HEK293 (cell line): ENCODE results near the gene FHIT.

Source experiments
- CTCF ChIA-PET: fragments of 350-600 bp; formaldehyde crosslinking; extraction: SDS; loops from one replicate; lab custom pipeline; 2021; ENCODE audit warnings: antibody characterized with exemption; lab: Yijun Ruan, JAX
- POLR2A ChIA-PET: fragments of 300-600 bp; formaldehyde crosslinking; extraction: SDS; loops from one replicate; lab custom pipeline; 2020; ENCODE audit warnings: antibody characterized with exemption, inconsistent platforms; lab: Yijun Ruan, JAX
- H3K27ac ChIP-seq: fragments of 200-500 bp; sonication (Bioruptor generic); 2 replicates; pipeline ENCODE4 v1.5.1; 2014; ENCODE audit warnings: low read depth, low read length, control low read depth, inconsistent platforms; ENCODE audit errors: extremely low read depth
- H3K36me3 ChIP-seq, 2 experiments: fragments of 200-500 bp in 1 of 2; sonication (Bioruptor generic) in 1 of 2; 1 replicate in 1 of 2; 2 replicates in 1 of 2; pipeline ENCODE4 v1.5.1; 2014 to 2017; ENCODE audit warnings: inconsistent platforms in 2 of 2, low read length in 2 of 2; ENCODE audit not compliant: control insufficient read depth in 2 of 2, insufficient read depth in 1 of 2
- H3K4me1 ChIP-seq: fragments of 200-500 bp; sonication (Bioruptor generic); 2 replicates; pipeline ENCODE4 v1.5.1; 2014; ENCODE audit warnings: mild to moderate bottlenecking, low read length, inconsistent platforms; ENCODE audit not compliant: control insufficient read depth, insufficient read depth
- H3K4me3 ChIP-seq: 2 replicates; pipeline ENCODE4 v1.5.1; 2011; ENCODE audit warnings: low read depth, mild to moderate bottlenecking, control low read depth, low read length, moderate library complexity
- H3K9me3 ChIP-seq: fragments of 200-500 bp; sonication (Bioruptor generic); 2 replicates; pipeline ENCODE4 v1.5.1; 2014; ENCODE audit warnings: low read depth, low read length, inconsistent platforms; ENCODE audit not compliant: control insufficient read depth, insufficient read depth
- GLI4 ChIP-seq: fragments of 450-650 bp; formaldehyde crosslinking; IDR thresholded peaks from 2 replicates; pipeline ENCODE4 v1.5.1; 2016; ENCODE audit warnings: missing biosample characterization, missing genetic modification characterization
- KLF9 ChIP-seq: fragments of 450-650 bp; formaldehyde crosslinking; IDR thresholded peaks from 2 replicates; pipeline ENCODE4 v1.5.1; 2016; ENCODE audit warnings: missing biosample characterization, missing genetic modification characterization, low read depth
- WT1 ChIP-seq: fragments of 450-650 bp; formaldehyde crosslinking; IDR thresholded peaks from 2 replicates; pipeline ENCODE4 v1.5.1; 2016; ENCODE audit warnings: missing biosample characterization, missing genetic modification characterization
- ZBTB8A ChIP-seq: fragments of 450-650 bp; formaldehyde crosslinking; IDR thresholded peaks from 2 replicates; pipeline ENCODE4 v1.5.1; 2016; ENCODE audit warnings: missing biosample characterization, missing genetic modification characterization
- ZNF184 ChIP-seq: fragments of 450-650 bp; IDR thresholded peaks from 2 replicates; pipeline ENCODE4 v1.5.1; 2018; ENCODE audit warnings: missing biosample characterization, mild to moderate bottlenecking, missing genetic modification characterization
- ZNF2 ChIP-seq: fragments of 450-650 bp; formaldehyde crosslinking; IDR thresholded peaks from 2 replicates; pipeline ENCODE4 v1.5.1; 2016; ENCODE audit warnings: missing biosample characterization, missing genetic modification characterization
- ZNF23 ChIP-seq: fragments of 450-650 bp; formaldehyde crosslinking; IDR thresholded peaks from 2 replicates; pipeline ENCODE4 v1.5.1; 2016; ENCODE audit warnings: missing biosample characterization, missing genetic modification characterization, borderline replicate concordance
- ZNF26 ChIP-seq: fragments of 450-650 bp; formaldehyde crosslinking; IDR thresholded peaks from 2 replicates; pipeline ENCODE4 v1.5.1; 2016; ENCODE audit warnings: missing biosample characterization, missing genetic modification characterization
- ZNF391 ChIP-seq: fragments of 450-650 bp; formaldehyde crosslinking; IDR thresholded peaks from 2 replicates; pipeline ENCODE4 v1.5.1; 2016; ENCODE audit warnings: low read depth, missing biosample characterization, missing genetic modification characterization, borderline replicate concordance
- ZNF560 ChIP-seq: fragments of 450-650 bp; formaldehyde crosslinking; IDR thresholded peaks from 2 replicates; pipeline ENCODE4 v1.5.1; 2017; ENCODE audit warnings: missing biosample characterization, missing genetic modification characterization, borderline replicate concordance
- ZNF677 ChIP-seq: fragments of 450-650 bp; IDR thresholded peaks from 2 replicates; pipeline ENCODE4 v1.5.0; 2018; ENCODE audit warnings: missing biosample characterization, mild to moderate bottlenecking, missing genetic modification characterization, moderate library complexity
- ZNF692 ChIP-seq: fragments of 450-650 bp; formaldehyde crosslinking; IDR thresholded peaks from 2 replicates; pipeline ENCODE4 v1.5.1; 2016; ENCODE audit warnings: missing biosample characterization, missing genetic modification characterization
- ZNF837 ChIP-seq: fragments of 450-650 bp; formaldehyde crosslinking; IDR thresholded peaks from 2 replicates; pipeline ENCODE4 v1.5.1; 2016; ENCODE audit warnings: missing biosample characterization, missing genetic modification characterization
- TF ChIP-seq, protein P1 (sequence below): fragments of 450-650 bp; formaldehyde crosslinking; conservative IDR thresholded peaks from 2 replicates; pipeline ENCODE4 v1.5.1; 2016; ENCODE audit warnings: low read depth, missing biosample characterization, missing genetic modification characterization
- TF ChIP-seq, protein P2 (sequence below): IDR thresholded peaks from 2 replicates; pipeline ENCODE4 v1.6.1; 2011; ENCODE audit warnings: mild to moderate bottlenecking, low read depth, low read length, borderline replicate concordance

The FHIT gene

GRCh38 chr3:59949311-59949710 is 1301.9 kb downstream of the FHIT start (continued):
- TF ChIP-seq, protein P1, sequence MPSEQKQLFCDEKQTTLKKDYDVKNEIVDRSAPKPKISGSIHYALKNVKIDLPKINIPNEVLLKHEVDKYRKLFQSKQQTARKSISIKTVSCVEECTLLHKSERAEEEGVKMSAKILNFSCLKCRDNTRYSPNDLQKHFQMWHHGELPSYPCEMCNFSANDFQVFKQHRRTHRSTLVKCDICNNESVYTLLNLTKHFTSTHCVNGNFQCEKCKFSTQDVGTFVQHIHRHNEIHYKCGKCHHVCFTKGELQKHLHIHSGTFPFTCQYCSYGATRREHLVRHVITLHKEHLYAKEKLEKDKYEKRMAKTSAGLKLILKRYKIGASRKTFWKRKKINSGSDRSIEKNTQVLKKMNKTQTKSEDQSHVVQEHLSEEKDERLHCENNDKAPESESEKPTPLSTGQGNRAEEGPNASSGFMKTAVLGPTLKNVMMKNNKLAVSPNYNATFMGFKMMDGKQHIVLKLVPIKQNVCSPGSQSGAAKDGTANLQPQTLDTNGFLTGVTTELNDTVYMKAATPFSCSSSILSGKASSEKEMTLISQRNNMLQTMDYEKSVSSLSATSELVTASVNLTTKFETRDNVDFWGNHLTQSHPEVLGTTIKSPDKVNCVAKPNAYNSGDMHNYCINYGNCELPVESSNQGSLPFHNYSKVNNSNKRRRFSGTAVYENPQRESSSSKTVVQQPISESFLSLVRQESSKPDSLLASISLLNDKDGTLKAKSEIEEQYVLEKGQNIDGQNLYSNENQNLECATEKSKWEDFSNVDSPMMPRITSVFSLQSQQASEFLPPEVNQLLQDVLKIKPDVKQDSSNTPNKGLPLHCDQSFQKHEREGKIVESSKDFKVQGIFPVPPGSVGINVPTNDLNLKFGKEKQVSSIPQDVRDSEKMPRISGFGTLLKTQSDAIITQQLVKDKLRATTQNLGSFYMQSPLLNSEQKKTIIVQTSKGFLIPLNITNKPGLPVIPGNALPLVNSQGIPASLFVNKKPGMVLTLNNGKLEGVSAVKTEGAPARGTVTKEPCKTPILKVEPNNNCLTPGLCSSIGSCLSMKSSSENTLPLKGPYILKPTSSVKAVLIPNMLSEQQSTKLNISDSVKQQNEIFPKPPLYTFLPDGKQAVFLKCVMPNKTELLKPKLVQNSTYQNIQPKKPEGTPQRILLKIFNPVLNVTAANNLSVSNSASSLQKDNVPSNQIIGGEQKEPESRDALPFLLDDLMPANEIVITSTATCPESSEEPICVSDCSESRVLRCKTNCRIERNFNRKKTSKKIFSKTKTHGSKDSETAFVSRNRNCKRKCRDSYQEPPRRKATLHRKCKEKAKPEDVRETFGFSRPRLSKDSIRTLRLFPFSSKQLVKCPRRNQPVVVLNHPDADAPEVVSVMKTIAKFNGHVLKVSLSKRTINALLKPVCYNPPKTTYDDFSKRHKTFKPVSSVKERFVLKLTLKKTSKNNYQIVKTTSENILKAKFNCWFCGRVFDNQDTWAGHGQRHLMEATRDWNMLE (tag by site-specific recombination): no peak

DNA sequence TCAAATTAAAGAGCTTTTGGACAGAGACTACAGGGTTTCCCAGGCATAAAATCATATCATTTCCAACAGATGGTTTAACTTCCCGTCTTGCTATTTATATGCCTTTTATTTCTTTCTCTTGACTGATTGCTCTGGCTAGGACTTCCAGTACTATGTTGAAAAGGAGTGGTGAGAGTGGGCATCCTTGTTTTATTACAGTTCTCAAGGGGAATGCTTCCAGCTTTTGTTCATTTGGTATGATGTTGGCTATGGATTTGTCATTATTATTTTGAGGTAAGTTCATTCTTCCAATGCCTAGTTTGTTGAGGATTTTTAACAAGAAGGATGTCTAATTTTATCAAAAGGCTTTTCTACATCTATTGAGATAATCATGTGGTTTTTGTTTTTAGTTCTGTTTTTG is 1304.9 kb downstream of the FHIT start:
- TF ChIP-seq ZNF560 (tag by site-specific recombination) (no peak), GLI4 (tag by site-specific recombination) (no peak), ZNF2 (tag by site-specific recombination) (no peak)
- Histone ChIP-seq H3K9me3 (no peaks in the 10 kb centered on the region), H3K36me3 (no peaks in the 10 kb centered on the region), H3K27ac (no peak overlapping the region), H3K4me3 (no peak overlapping the region), H3K4me1 (no peaks in the 10 kb centered on the region)
- POLR2A ChIA-PET: no interaction called here
- CTCF ChIA-PET: no interaction called here

GRCh38 chr3:59940718-59941117 is 1310.5 kb downstream of the FHIT start:
- CTCF ChIA-PET: interaction anchor here (0.5 kb wide), 1 partner anchor 946 kb away, joined by 3 read pairs; no protein-coding TSS in a partner anchor
- H3K4me1 ChIP-seq: no peaks in the 10 kb centered on the region
- no peak for TF ChIP-seq ZNF837
- TF ChIP-seq, protein P2, sequence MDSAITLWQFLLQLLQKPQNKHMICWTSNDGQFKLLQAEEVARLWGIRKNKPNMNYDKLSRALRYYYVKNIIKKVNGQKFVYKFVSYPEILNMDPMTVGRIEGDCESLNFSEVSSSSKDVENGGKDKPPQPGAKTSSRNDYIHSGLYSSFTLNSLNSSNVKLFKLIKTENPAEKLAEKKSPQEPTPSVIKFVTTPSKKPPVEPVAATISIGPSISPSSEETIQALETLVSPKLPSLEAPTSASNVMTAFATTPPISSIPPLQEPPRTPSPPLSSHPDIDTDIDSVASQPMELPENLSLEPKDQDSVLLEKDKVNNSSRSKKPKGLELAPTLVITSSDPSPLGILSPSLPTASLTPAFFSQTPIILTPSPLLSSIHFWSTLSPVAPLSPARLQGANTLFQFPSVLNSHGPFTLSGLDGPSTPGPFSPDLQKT: no peak
- TF ChIP-seq ZNF23 (tag by site-specific recombination): no peak
- TF ChIP-seq ZBTB8A (tag by site-specific recombination): no peak
- TF ChIP-seq ZNF184 (tag by site-specific recombination): no peak
- no peak for TF ChIP-seq WT1 (tag by site-specific recombination)
- TF ChIP-seq ZNF391: no peak
- TF ChIP-seq ZNF692: no peak
- no peak for TF ChIP-seq KLF9 (tag by site-specific recombination)
- TF ChIP-seq ZNF677: no peak
- TF ChIP-seq ZNF26 (tag by site-specific recombination): no peak
- TF ChIP-seq, all 188 proteins: peak for 0
- Histone ChIP-seq H3K4me3 (no peak overlapping the region), H3K36me3 (no peaks in the 10 kb centered on the region), H3K27ac (no peak overlapping the region), H3K9me3 (no peaks in the 10 kb centered on the region)
- POLR2A ChIA-PET: no interaction called here
